Astrocyte (in vitro differentiated cells and primary cell): ENCODE data around the gene DNAH1.

ENCODE experiments used
- EZH2 ChIP-seq: IDR thresholded peaks from 2 replicates; pipeline ENCODE4 v1.6.1; 2012; ENCODE audit warnings: mild to moderate bottlenecking, low read length, inconsistent platforms; ENCODE audit not compliant: insufficient read depth
- TF ChIP-seq, protein P1 (sequence below): IDR thresholded peaks from 2 replicates; pipeline ENCODE4 v1.5.1; 2011; ENCODE audit warnings: low read depth, mild to moderate bottlenecking, inconsistent platforms, low read length, moderate library complexity; ENCODE audit not compliant: insufficient read depth

DNA sequence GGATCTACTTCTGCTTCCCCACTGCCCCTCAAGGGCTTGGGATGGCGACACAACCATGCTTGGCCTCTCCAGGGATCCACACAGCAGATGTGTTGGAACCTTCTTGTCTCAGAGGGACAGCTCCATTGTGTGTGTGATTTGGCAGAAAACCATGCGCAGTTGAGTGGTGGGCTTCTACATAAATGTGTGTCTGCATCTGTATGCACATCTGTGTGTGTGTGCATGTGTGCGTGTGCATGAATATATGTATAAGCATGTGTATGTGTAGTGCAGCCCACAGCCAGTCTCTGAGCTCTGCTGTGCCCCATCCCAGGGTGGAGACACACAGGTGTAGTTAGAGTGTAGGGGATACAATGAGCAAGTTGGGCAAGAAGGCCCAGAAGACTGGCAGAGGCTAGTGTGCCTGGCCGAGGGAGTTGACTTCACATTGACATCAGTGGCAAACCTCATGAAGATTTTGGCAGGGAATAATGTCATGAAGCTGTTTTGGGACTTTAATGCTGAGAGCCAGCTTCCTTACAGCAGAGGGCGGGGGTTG, 20.4 kb upstream of the DNAH1 start:
- TF ChIP-seq, protein P1, sequence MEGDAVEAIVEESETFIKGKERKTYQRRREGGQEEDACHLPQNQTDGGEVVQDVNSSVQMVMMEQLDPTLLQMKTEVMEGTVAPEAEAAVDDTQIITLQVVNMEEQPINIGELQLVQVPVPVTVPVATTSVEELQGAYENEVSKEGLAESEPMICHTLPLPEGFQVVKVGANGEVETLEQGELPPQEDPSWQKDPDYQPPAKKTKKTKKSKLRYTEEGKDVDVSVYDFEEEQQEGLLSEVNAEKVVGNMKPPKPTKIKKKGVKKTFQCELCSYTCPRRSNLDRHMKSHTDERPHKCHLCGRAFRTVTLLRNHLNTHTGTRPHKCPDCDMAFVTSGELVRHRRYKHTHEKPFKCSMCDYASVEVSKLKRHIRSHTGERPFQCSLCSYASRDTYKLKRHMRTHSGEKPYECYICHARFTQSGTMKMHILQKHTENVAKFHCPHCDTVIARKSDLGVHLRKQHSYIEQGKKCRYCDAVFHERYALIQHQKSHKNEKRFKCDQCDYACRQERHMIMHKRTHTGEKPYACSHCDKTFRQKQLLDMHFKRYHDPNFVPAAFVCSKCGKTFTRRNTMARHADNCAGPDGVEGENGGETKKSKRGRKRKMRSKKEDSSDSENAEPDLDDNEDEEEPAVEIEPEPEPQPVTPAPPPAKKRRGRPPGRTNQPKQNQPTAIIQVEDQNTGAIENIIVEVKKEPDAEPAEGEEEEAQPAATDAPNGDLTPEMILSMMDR = no peak
- TF ChIP-seq EZH2 = no peak
